Immature natural killer cell (primary cell): ENCODE results near the gene XPNPEP2. TPM values are rescaled to one million over a fixed set of nuclear protein-coding genes. Genes with fewer than 3 reads are reported as not detected.
"Not testable (repeated sequence)": the region's sequence is repeated elsewhere in the genome, so short reads cannot be mapped to it uniquely, and the experiment has no call there.

Experiments
- DNase-seq, 3 donors: peaks; one replicate each; pipeline ENCODE4 v3.0.0; 2022; ENCODE audit warnings: mixed read lengths in 1 of 3
- H3K27ac Mint-ChIP-seq, 6 donors: one replicate each; pipeline ENCODE4 v1.8.0; 2020; ENCODE audit warnings: mixed read lengths in 6 of 6, mild to moderate bottlenecking in 5 of 6, inconsistent platforms in 4 of 6, moderate library complexity in 3 of 6
- H3K27me3 Mint-ChIP-seq, 3 donors: one replicate each; pipeline ENCODE4 v1.8.0; 2020 to 2021; ENCODE audit warnings: low read depth in 3 of 3, mild to moderate bottlenecking in 3 of 3, mixed read lengths in 3 of 3, moderate library complexity in 3 of 3, inconsistent platforms in 1 of 3
- H3K36me3 Mint-ChIP-seq, 3 donors: one replicate each; pipeline ENCODE4 v1.8.0; 2020; ENCODE audit warnings: mixed read lengths in 3 of 3, inconsistent platforms in 2 of 3, mild to moderate bottlenecking in 2 of 3
- H3K4me1 Mint-ChIP-seq, 2 donors: one replicate each; pipeline ENCODE4 v1.8.0; 2020; ENCODE audit warnings: inconsistent platforms in 2 of 2, mild to moderate bottlenecking in 2 of 2, mixed read lengths in 2 of 2, moderate library complexity in 1 of 2
- H3K4me3 Mint-ChIP-seq, 5 donors: one replicate each; pipeline ENCODE4 v1.8.0; 2020; ENCODE audit warnings: mild to moderate bottlenecking in 5 of 5, mixed read lengths in 5 of 5, inconsistent platforms in 3 of 5, moderate library complexity in 3 of 5
- H3K9me3 Mint-ChIP-seq, 6 donors: one replicate each; pipeline ENCODE4 v1.8.0; 2020; ENCODE audit warnings: mild to moderate bottlenecking in 6 of 6, mixed read lengths in 6 of 6, inconsistent platforms in 4 of 6, moderate library complexity in 3 of 6
- polyA plus RNA-seq, 3 donors: library from polyadenylated mRNA; unstranded; fragments of 300-500 nt; fragmentation: Illumina TruSeq; gene quantifications; one replicate each; pipeline ENCODE4 v1.2.3, GENCODE V29; 2021

Gene XPNPEP2
- polyA plus RNA-seq, 3 donors from 2014 or later = 0.60 to 2.9 (median 2.7) TPM

GRCh38 chrX:129726307-129727111, 12.3 kb upstream of the XPNPEP2 start:
- peak overlapping the region in 2 of 6 donors; percentile 38 to 56 for H3K27ac Mint-ChIP-seq
- H3K36me3 Mint-ChIP-seq = no peaks in the 10 kb centered on the region
- no peaks in the 10 kb centered on the region for H3K9me3 Mint-ChIP-seq
- peak in 2 of 3 donors; percentile 35 to 49 for DNase-seq
- H3K4me3 Mint-ChIP-seq = no peak overlapping the region
- H3K27me3 Mint-ChIP-seq = peaks cover 2 to 5% (median 3%) of the 10 kb centered on the region in 3 donors
- H3K4me1 Mint-ChIP-seq = peaks cover 16 to 19% of the 10 kb centered on the region in 2 donors

DNA sequence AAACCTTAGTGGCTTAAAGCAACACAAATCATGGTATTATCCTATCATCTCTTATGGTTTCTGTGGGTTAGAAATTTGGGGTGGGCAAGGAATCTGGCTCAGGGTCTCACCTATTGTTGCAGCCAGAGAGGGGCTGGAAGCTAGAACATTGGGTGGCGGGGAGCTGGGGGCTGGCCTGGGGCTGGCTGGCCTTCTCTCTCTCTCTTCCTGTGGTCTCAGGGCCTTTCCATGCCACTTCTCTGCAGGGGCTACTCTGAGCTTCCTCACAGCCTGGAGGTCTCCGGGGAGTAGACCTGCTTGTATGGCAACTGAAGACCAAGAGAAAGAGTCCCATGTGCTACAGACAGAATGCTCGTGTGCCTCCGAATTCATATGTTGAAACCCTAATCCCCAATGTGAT, 10.7 kb upstream of the XPNPEP2 start:
- no peak for DNase-seq
- no peaks in the 10 kb centered on the region for H3K9me3 Mint-ChIP-seq
- H3K27ac Mint-ChIP-seq = no peak overlapping the region
- peaks cover 0 to 9% (median 2%) of the 10 kb centered on the region in 3 donors for H3K27me3 Mint-ChIP-seq
- H3K4me3 Mint-ChIP-seq = no peak overlapping the region
- H3K36me3 Mint-ChIP-seq = no peaks in the 10 kb centered on the region
- H3K4me1 Mint-ChIP-seq = peaks cover under 1 to 4% of the 10 kb centered on the region in 2 donors

DNA sequence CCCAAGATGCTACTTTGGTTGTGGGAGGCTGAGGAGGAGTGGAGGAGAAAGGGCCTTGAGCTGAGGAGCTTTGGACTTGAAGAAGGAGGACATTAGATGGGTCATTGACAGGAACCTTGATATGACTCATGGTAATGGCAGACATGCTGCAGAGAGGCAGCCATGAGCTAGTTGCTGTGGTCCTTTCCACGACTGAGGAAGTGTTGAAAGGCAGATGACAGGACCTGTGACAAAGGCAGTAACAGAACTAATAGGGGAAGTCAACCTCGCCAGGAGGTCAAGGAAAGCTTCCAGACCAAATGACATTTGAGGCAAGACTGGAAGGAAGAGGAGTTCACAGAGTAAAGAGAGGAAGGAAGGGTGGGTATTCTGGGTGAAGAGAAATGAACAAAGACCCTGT, 7.6 kb upstream of the XPNPEP2 start:
- peak overlapping the region in 1 of 6 donors; percentile 32 for H3K27ac Mint-ChIP-seq
- H3K4me3 Mint-ChIP-seq = no peak overlapping the region
- peaks cover 4 to 7% of the 10 kb centered on the region in 2 donors for H3K4me1 Mint-ChIP-seq

GRCh38 chrX:129732857-129733256, 5.9 kb upstream of the XPNPEP2 start:
- Mint-ChIP-seq H3K27me3 (peaks cover 1 to 11% (median 3%) of the 10 kb centered on the region in 3 donors), H3K4me3 (no peak overlapping the region), H3K4me1 (peaks cover 10 to 11% of the 10 kb centered on the region in 2 donors), H3K36me3 (no peaks in the 10 kb centered on the region), H3K9me3 (no peaks in the 10 kb centered on the region), H3K27ac (no peak overlapping the region)
- DNase-seq = no peak

More for the DNA sequence above, 7.6 kb upstream of the XPNPEP2 start:
- Mint-ChIP-seq H3K9me3 (no peaks in the 10 kb centered on the region), H3K36me3 (no peaks in the 10 kb centered on the region), H3K27me3 (peaks cover 0 to 11% (median 3%) of the 10 kb centered on the region in 3 donors)
- DNase-seq = no peak

- no peak for DNase-seq
- Mint-ChIP-seq H3K36me3 (no peaks in the 10 kb centered on the region), H3K4me3 (no peak overlapping the region), H3K4me1 (peaks cover 10 to 11% of the 10 kb centered on the region in 2 donors), H3K27me3 (peaks cover 1 to 11% (median 6%) of the 10 kb centered on the region in 3 donors), H3K27ac (no peak overlapping the region), H3K9me3 (no peaks in the 10 kb centered on the region)
These were observed 5.4 kb upstream of the XPNPEP2 start for GRCh38 chrX:129733335-129733734.

GRCh38 chrX:129736491-129736890, 2.3 kb upstream of the XPNPEP2 start:
- no peak for DNase-seq
- Mint-ChIP-seq H3K9me3 (no peaks in the 10 kb centered on the region), H3K36me3 (no peaks in the 10 kb centered on the region), H3K27me3 (peaks cover 1 to 9% (median 7%) of the 10 kb centered on the region in 3 donors), H3K4me3 (no peak overlapping the region), H3K4me1 (peaks cover 10 to 11% of the 10 kb centered on the region in 2 donors), H3K27ac (peak overlapping the region in 2 of 6 donors; percentile 14 to 45)

DNA sequence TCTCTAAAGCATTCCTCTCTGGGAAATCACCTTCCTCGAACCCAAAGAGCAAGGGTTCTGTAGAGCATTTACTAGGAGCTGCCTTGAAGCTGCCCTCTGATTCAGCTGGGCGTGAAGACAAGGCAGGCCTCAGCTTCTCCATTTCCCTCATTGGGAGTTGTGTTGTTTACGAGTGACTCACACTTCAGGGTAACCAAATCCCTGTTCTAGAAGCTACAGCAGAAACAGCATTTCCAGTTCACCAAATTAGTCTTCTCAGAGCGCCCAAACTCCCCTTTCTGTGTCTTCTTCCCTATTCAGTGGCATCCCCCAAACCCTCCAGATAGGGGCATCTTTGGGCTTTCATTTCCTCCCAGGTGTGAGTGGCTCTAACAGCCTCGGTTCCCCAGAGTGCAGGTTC, 863 bp upstream of the XPNPEP2 start:
- Mint-ChIP-seq H3K27ac (no peak overlapping the region), H3K4me3 (no peak overlapping the region)

GRCh38 chrX:129739578-129739977, 799 bp downstream of the XPNPEP2 start:
- Mint-ChIP-seq H3K27ac (peak overlapping the region in 1 of 6 donors; percentile 37), H3K36me3 (no peaks in the 10 kb centered on the region), H3K27me3 (peaks cover 6 to 14% (median 7%) of the 10 kb centered on the region in 3 donors), H3K4me3 (no peak overlapping the region), H3K4me1 (peaks cover 31 to 36% of the 10 kb centered on the region in 2 donors), H3K9me3 (no peaks in the 10 kb centered on the region)
- DNase-seq = no peak

More for the DNA sequence above, 863 bp upstream of the XPNPEP2 start:
- Mint-ChIP-seq H3K36me3 (no peaks in the 10 kb centered on the region), H3K4me1 (peaks cover 17 to 20% of the 10 kb centered on the region in 2 donors), H3K9me3 (no peaks in the 10 kb centered on the region), H3K27me3 (peaks cover 6 to 8% (median 6%) of the 10 kb centered on the region in 3 donors)
- DNase-seq = no peak

DNA sequence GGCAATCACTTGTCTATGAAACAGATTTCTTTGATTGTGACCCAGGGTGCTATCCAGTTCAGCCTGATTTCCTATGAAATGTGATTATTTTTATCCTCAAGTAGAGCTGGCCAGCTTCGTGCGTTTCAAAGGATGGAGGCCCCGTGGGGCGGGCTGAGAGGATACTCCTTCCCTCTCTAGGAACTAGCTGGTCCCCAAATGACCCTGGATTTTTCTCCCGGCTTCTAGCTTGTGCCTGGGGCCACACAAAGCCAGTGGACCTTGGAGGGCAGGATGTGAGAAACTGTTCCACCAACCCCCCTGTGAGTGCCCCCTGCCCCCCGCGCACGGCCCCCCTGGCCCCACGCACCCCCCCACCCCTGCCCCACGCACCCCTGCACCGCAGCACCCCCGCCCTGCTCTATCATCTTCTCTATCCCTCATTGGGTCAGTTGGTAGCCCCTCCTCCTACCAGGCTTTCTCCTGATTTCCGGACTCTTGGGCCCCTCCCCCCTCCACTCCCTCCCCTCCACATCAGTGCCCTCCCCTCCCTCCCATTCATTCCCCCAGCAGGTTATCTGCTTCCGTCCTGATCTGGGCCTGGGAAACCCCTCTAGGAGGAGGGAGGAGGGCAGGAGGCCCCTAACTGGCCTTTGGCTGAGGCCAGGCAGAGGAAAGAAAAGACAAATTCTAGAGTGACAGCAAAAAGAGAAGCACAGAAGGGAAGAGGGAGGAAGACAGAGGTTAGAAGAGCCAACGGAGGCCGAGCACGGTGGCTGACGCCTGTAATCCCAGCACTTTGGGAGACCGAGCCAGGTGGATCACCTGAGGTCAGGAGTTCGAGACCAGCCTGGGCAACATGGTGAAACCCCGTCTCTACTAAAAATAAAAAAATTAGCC, 3.3 kb downstream of the XPNPEP2 start:
- H3K27me3 Mint-ChIP-seq = peaks cover 4 to 14% (median 6%) of the 10 kb centered on the region in 3 donors
- H3K27ac Mint-ChIP-seq = peak overlapping the region; percentile 83 to 96 (median 90)
- no peak for DNase-seq
- no peaks in the 10 kb centered on the region for H3K36me3 Mint-ChIP-seq
- no peaks in the 10 kb centered on the region for H3K9me3 Mint-ChIP-seq
- H3K4me1 Mint-ChIP-seq = peaks cover 31 to 39% of the 10 kb centered on the region in 2 donors
- peak overlapping the region; percentile 36 to 74 (median 48) for H3K4me3 Mint-ChIP-seq

DNA sequence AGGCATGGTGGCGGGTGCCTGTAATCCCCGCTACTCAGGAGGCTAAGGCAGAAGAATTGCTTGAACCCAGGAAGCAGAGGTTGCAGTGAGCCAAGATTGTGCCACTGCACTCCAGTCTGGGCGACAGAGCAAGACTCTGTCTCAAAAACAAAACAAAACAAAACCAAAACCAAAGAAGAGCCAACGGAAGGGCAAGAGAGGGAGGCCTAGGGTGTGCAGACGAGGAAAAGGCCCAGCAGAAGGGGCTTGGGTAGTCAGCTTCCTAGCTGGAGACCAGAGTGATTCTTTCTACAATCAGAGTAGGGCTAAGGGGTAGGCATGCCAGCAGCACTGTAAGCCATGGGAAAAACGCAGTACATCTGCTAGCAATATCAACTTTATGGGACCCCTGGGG, 4.0 kb downstream of the XPNPEP2 start:
- not testable (repeated sequence) for H3K36me3 Mint-ChIP-seq, H3K9me3 Mint-ChIP-seq
- Mint-ChIP-seq H3K4me3 (peak overlapping the region; percentile 36 to 74 (median 55)), H3K27ac (peak overlapping the region; percentile 83 to 96 (median 90)), H3K4me1 (peaks cover 31 to 39% of the 10 kb centered on the region in 2 donors), H3K27me3 (peaks cover 4 to 14% (median 6%) of the 10 kb centered on the region in 3 donors)
- peak; percentile 26 to 41 (median 26) for DNase-seq

DNA sequence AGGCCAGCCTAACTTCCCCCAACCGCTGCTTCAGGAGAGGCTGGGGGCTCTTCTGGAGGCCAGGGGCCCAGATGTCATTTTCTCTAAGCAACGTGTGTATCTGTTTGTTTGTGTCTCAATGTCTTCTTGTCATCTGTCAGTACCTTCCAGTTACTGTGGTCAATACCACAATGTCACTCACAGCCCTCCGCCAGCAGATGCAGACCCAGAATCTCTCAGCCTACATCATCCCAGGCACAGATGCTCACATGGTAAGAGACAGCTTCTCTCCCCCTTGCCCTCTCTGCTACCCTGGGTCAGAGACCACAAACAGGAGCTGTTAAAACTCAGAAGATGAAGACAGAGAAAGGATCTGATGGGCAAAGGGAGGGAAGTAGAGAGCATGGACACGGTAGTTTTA, 5.0 kb downstream of the XPNPEP2 start:
- no peaks in the 10 kb centered on the region for H3K9me3 Mint-ChIP-seq
- peaks cover 31 to 39% of the 10 kb centered on the region in 2 donors for H3K4me1 Mint-ChIP-seq
- H3K36me3 Mint-ChIP-seq = no peaks in the 10 kb centered on the region
- H3K27me3 Mint-ChIP-seq = peaks cover 3 to 9% (median 6%) of the 10 kb centered on the region in 3 donors
- H3K4me3 Mint-ChIP-seq = peak overlapping the region; percentile 17 to 72 (median 48)
- peak; percentile 32 to 50 (median 49) for DNase-seq
- H3K27ac Mint-ChIP-seq = peak overlapping the region; percentile 83 to 96 (median 88)

DNA sequence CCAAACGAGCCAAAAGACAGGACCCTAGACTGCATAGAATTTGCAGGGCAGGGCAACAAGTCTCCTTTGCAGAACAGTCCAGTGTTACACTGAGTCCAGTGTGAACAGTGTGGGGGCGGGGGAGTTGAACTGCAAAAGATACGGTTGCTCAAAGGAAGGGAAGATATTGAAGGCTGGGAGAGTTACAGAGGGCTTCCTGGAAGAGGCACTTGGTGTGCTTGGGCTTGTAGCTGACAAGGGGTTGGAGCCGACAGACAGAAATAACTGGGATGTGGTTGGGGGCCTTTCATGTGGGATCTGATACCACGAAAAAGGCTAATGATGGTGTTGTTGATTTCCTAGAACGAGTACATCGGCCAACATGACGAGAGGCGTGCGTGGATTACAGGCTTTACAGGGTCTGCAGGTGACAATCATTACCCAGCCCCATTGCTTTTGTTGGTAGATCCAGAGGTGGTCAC, 6.1 kb downstream of the XPNPEP2 start:
- Mint-ChIP-seq H3K36me3 (no peaks in the 10 kb centered on the region), H3K4me1 (peaks cover 31 to 39% of the 10 kb centered on the region in 2 donors), H3K27me3 (peaks cover 3 to 9% (median 6%) of the 10 kb centered on the region in 3 donors), H3K4me3 (peak overlapping the region in 2 of 5 donors; percentile 6 to 25), H3K27ac (peak overlapping the region in 5 of 6 donors; percentile 1 to 89 (median 78)), H3K9me3 (no peaks in the 10 kb centered on the region)
- no peak for DNase-seq

GRCh38 chrX:129746557-129747470, 8.0 kb downstream of the XPNPEP2 start:
- Mint-ChIP-seq H3K9me3 (no peaks in the 10 kb centered on the region), H3K36me3 (no peaks in the 10 kb centered on the region), H3K4me3 (no peak overlapping the region), H3K27me3 (peaks cover 3 to 9% (median 6%) of the 10 kb centered on the region in 3 donors), H3K27ac (no peak overlapping the region), H3K4me1 (peaks cover 35 to 51% of the 10 kb centered on the region in 2 donors)
- DNase-seq = no peak
